ENCODE data around the gene NTSR1.
A peak's percentile ranks its signal among the peaks of the same experiment; 100 is the strongest.

Gene NTSR1

GRCh38 chr20:62726276-62726675, 17.6 kb downstream of the NTSR1 start:
- DNase-seq (ENCODE audit: low read depth in 2 of 2), result no peak

DNA sequence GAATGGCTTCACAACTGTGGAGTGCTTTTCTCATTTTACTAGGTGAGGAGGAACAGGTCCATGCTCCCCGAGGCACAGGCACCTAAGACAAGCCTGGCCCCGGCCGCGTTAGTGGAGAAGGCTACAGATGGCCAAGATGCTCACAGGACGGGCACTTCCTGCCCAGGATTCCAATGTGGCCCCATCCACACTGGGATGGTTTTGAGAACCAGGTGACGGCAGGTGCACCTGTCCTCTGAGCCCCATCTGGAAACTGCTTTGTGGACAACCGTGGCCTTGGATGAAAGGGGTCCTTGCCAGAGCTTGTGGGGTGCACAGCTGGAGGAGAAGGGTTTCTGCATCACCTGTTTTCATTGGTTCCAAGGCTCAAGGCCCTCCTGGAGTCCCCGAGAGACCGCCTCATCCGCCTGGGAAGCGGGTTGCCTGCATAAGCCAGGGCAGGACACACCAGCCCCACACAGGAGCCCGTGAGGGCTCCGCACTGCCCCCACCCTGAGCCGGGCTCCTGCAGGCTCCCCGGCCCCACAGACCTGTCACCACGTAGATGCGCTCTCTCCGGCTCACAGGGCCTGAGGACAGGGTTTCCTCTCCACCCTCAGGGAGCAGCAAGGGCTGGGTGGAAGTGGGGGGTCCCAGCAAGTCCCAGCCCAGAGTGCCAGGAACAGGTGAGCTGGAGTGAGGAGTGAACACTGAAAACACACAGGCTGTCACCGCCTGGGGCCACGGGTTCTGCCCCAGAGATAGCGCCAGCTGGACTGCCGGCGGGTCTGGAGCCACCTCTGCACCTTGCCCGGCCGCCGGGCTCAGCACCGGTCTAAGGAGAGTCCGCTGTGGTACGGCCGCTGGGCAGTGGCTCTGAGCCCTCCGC, 18.3 kb downstream of the NTSR1 start:
- no peak for DNase-seq (ENCODE audit: low read depth in 2 of 2)

DNA sequence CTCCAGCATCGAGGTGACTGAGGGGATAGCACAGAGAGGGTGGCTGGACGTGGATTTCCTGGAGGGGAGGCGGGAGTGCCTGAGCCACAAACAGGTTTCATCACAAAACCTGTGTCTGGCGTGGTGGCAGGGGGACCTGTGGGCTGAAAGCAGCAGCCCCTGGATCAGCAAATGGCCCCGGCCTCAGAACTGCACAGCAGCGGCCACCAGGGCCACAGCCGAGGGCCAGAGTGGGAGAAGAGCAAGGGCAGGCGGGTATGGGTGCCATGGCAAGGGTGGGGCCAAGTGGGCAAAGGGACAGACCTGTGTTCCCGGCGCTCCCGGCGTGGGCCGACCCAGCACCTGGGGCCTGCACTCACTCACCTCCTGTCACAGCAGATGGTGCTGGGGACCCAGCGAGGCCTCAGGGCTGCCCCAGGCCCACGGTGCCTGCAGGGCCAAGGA, 19.0 kb downstream of the NTSR1 start:
- DNase-seq (ENCODE audit: low read depth in 2 of 2), result no peak

GRCh38 chr20:62728028-62728780, 19.6 kb downstream of the NTSR1 start:
- no peak for DNase-seq (ENCODE audit: low read depth in 2 of 2)

- no peak for DNase-seq (ENCODE audit: low read depth in 2 of 2)
Measured at GRCh38 chr20:62728781-62729300, 20.2 kb downstream of the NTSR1 start.

GRCh38 chr20:62730481-62730880, 21.8 kb downstream of the NTSR1 start:
- DNase-seq (ENCODE audit: low read depth in 2 of 2), result no peak

DNA sequence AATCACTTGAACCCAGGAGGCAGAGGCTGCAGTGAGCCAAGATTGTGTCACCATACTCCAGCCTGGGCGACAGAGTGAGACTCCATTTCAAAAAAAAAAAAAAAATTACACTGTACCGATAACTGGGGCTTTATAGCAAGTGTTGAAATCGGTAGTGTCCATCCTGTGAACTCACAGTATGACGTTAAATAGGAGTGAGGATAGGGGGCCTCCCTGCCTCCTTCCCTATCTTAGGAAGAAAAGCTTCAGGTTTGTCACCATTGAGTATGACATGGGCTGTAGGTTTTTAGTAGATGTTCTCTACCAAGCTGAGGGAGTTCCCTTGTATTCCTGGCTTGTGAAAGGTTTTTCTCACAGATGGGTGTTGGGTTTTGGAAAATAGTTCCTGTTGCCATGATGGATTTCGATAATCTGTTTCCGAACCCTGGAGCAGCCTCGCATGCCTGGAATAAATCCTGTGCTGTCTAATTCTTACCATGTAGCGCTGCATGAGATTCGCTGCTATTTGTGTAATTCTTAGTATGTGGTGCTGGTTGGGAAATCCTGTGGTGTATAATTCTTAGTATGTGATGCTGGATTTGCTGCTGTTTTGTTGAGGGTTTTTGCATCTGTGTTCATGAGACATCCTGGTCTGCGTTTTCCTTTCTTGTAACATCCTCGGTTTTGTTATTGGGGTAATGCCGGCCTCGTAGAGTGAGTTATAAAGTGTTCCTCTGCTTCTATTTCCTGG, 23.6 kb downstream of the NTSR1 start:
- no peak for DNase-seq (ENCODE audit: low read depth in 2 of 2)

DNA sequence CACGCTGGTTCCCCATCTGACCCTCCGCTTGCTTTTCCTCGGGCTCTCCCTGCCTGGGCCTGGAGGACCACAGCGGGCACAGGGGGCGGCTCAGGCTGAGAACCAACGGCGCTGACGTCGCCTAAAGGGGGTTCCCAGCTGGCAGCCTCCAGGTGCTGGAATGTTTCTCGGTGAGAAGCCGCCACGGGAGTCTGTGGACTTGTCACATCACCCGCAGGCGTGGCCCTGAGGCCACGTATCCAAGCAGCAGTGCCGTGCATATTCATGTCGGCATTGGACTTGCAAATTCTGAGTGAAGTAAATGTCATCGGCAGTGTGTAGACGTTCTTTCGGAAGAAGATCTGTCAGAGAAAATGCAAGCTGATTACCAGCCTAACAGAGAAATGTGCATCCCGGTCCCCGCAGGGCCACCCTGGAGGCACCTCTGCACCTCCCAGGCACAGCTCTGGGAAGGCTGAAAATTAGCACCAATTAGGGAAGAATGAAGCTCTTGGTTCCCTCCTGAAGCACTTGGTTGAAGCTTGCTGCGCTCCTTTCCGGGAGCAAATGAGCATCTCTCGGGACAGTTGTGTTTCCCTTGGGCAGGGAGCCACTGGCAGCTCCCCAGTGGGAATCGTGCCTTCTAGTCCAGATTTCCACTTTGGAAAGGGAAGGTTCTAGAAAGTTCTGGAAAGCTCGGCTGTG, 24.3 kb downstream of the NTSR1 start:
- DNase-seq (ENCODE audit: low read depth in 2 of 2), result no peak

DNA sequence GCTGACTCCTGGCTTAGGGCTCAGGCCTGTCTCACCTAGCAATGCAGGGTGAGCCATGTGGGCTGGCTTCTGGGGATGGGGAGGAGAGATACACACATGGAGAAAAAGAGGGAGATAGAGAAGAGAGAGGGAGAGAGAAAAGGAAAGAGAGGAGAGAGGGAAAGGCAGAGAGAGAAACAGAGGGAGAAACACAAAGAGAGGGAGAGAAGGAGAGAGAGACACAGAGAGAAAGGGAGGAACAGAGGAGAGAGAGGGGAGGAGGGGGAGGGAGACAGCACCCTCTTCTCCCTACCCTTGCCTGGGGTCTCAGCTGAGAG, 24.8 kb downstream of the NTSR1 start:
- no peak for DNase-seq (ENCODE audit: low read depth in 2 of 2)

GRCh38 chr20:62733891-62734290, 25.3 kb downstream of the NTSR1 start:
- DNase-seq (ENCODE audit: low read depth in 2 of 2), result no peak

GRCh38 chr20:62734326-62734725, 25.7 kb downstream of the NTSR1 start:
- no peak for DNase-seq (ENCODE audit: low read depth in 2 of 2)

GRCh38 chr20:62734881-62735280, 26.2 kb downstream of the NTSR1 start:
- no peak for DNase-seq (ENCODE audit: low read depth in 2 of 2)

- DNase-seq (ENCODE audit: low read depth in 2 of 2), result no peak
Measured at GRCh38 chr20:62735331-62735821, 26.7 kb downstream of the NTSR1 start.

DNA sequence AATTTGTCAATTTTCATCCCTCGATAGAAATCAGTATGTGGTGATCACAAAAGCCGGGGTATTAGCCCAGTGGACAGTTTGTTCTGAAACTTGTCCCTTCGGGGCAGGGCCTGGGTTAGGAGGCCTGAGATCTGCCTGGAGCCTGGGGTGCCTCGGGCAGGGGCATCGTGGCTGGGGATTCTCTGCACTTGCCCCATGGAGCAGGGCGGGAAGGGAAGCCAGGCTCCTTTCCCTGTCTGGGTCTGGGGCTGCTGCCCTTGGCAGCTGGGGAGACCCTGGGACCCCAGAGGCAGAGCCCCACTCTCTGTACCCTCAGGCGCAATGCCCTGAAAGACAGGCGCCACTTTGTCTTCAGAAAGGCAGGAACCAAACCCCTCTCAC, 27.4 kb downstream of the NTSR1 start:
- no peak for DNase-seq (ENCODE audit: low read depth in 2 of 2)

GRCh38 chr20:62736407-62737071, 27.9 kb downstream of the NTSR1 start:
- no peak for DNase-seq (ENCODE audit: low read depth in 2 of 2)

GRCh38 chr20:62737271-62737811, 28.7 kb downstream of the NTSR1 start:
- no peak for DNase-seq (ENCODE audit: low read depth in 2 of 2)

DNA sequence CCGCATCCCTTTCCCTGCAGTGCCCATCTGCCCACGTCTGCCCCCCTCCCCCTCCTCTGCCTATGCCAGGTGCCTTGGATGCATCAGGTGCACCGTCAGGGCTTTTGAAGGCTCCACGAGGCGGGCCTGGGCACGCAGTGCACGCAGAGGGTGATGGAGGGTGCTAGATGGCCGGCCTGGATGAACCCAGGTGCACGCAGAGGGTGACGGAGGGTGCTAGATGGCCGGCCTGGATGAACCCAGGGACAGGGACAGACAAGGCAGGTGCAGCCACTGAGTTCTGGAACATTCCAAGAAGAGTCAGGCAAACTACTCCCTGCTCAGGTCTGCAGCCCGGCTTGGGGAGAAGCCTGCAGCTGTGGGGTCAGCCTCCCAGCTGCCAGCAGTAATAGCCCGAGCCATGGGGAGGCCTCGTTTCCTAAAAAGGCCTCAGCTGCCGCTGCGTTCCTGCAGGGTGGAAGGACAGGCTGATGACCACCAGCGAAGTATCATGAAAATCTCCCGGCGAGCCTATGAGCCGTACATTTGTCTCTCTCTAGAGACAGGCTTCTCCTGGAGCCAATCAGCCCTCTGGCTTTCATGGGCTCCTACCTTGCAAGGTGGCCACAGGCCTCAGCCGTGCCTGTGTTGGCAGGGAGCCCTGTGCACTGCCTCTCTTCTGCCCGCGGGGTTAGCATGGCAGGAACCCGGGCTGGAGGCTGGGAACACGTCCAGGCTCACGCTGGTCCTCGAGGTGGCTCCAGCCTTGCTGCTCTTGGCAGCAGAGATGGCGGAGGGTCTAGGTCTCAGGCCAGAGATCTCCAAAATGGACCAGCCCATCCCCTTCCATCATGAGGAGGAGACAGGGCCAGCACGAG, 29.6 kb downstream of the NTSR1 start:
- no peak for DNase-seq (ENCODE audit: low read depth in 2 of 2)

- DNase-seq (ENCODE audit: low read depth in 2 of 2), result no peak
Measured at GRCh38 chr20:62739067-62739466, 30.4 kb downstream of the NTSR1 start.

DNA sequence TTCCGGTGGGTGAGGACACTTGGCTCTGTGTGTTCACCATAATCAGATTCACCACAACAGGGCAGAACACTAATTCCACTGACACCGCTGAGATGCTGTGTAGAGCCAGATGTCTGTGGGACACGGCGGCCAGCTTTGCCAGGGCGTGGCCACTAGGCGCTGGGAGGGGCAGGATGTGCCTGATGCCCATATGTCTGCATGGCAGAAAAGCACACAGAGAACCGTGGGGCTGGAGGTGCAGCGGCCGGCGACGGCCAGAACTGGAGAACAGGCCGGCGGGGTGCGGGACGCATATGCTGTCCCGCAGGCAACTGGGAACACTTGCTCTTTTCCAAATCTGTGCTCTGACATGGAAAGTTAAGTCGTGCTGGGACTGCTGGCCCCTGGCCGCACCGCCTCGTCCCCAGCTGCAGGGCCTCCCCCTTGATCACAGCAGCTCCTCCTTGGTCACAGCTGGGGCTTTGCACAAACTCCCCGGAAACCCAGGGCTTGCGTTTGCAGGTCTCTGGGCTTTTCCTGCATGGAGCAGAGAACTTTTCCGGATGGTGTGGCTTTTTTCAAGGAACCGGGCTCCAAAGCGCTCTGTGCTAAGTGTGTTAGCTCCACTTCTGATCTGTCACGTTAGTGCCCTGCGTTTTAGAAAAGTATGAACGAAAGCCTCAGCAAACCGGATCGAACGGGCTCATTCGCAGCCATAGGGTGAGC, 31.1 kb downstream of the NTSR1 start:
- DNase-seq (ENCODE audit: low read depth in 2 of 2), result peak in 1 of 2 donors; percentile 17

All from stimulated activated CD8-positive, alpha-beta memory T cell treated with anti-CD3 and anti-CD28 coated beads, Interleukin-2, amount 100 ng/mL, for 1 hour (primary cell).